ENCODE results near the gene MLIP.
"Not testable (repeated sequence)": the region's sequence is repeated elsewhere in the genome, so short reads cannot be mapped to it uniquely, and the experiment has no call there.

Gene MLIP

GRCh38 chr6:54135665-54136369 lies 24.6 kb downstream of the MLIP start:
- in situ Hi-C loops (cut with HindIII; ENCODE audit: low sequenced_read_pairs) = no loop called here

GRCh38 chr6:54138795-54139194 lies 27.6 kb downstream of the MLIP start:
- in situ Hi-C loops (cut with HindIII; ENCODE audit: low sequenced_read_pairs) = no loop called here

GRCh38 chr6:54140811-54141210 lies 29.6 kb downstream of the MLIP start:
- in situ Hi-C loops (cut with HindIII; ENCODE audit: low sequenced_read_pairs) = no loop called here

GRCh38 chr6:54142889-54143519 lies 31.8 kb downstream of the MLIP start:
- in situ Hi-C loops (cut with HindIII; ENCODE audit: low sequenced_read_pairs) = no loop called here

- in situ Hi-C loops (cut with HindIII; ENCODE audit: low sequenced_read_pairs) = no loop called here
These were observed 40.6 kb downstream of the MLIP start for GRCh38 chr6:54151861-54152260.

GRCh38 chr6:54156650-54157250 lies 45.5 kb downstream of the MLIP start:
- in situ Hi-C loops (cut with HindIII; ENCODE audit: low sequenced_read_pairs) = no loop called here

GRCh38 chr6:54157405-54157804 lies 46.2 kb downstream of the MLIP start:
- in situ Hi-C loops (cut with HindIII; ENCODE audit: low sequenced_read_pairs) = no loop called here

GRCh38 chr6:54173089-54173488 lies 61.8 kb downstream of the MLIP start:
- in situ Hi-C loops (cut with HindIII; ENCODE audit: low sequenced_read_pairs) = no loop called here

GRCh38 chr6:54179152-54179551 lies 67.9 kb downstream of the MLIP start:
- in situ Hi-C loops (cut with HindIII; ENCODE audit: low sequenced_read_pairs) = no loop called here

- in situ Hi-C loops (cut with HindIII; ENCODE audit: low sequenced_read_pairs) = no loop called here
These were observed 72.4 kb downstream of the MLIP start for GRCh38 chr6:54183616-54184015.

GRCh38 chr6:54185885-54186284 lies 74.6 kb downstream of the MLIP start:
- in situ Hi-C loops (cut with HindIII; ENCODE audit: low sequenced_read_pairs) = no loop called here

- in situ Hi-C loops (cut with HindIII; ENCODE audit: low sequenced_read_pairs) = no loop called here
These were observed 77.6 kb downstream of the MLIP start for GRCh38 chr6:54188846-54189245.

- in situ Hi-C loops (cut with HindIII; ENCODE audit: low sequenced_read_pairs) = no loop called here
These were observed 80.2 kb downstream of the MLIP start for GRCh38 chr6:54191461-54191860.

- in situ Hi-C loops (cut with HindIII; ENCODE audit: low sequenced_read_pairs) = no loop called here
These were observed 81.8 kb downstream of the MLIP start for GRCh38 chr6:54192993-54193392.

- in situ Hi-C loops (cut with HindIII; ENCODE audit: low sequenced_read_pairs) = no loop called here
These were observed 82.3 kb downstream of the MLIP start for GRCh38 chr6:54193560-54193959.

- in situ Hi-C loops (cut with HindIII; ENCODE audit: low sequenced_read_pairs) = no loop called here
These were observed 82.8 kb downstream of the MLIP start for GRCh38 chr6:54194067-54194466.

- in situ Hi-C loops (cut with HindIII; ENCODE audit: low sequenced_read_pairs) = no loop called here
These were observed 84.4 kb downstream of the MLIP start for GRCh38 chr6:54195637-54196036.

- in situ Hi-C loops (cut with HindIII; ENCODE audit: low sequenced_read_pairs) = no loop called here
These were observed 85.7 kb downstream of the MLIP start for GRCh38 chr6:54196905-54197304.

GRCh38 chr6:54198134-54198533 lies 86.9 kb downstream of the MLIP start:
- in situ Hi-C loops (cut with HindIII; ENCODE audit: low sequenced_read_pairs) = no loop called here

GRCh38 chr6:54203474-54204035 lies 92.3 kb downstream of the MLIP start:
- in situ Hi-C loops (cut with HindIII; ENCODE audit: low sequenced_read_pairs) = not testable (repeated sequence)

- in situ Hi-C loops (cut with HindIII; ENCODE audit: low sequenced_read_pairs) = no loop called here
These were observed 93.8 kb downstream of the MLIP start for GRCh38 chr6:54204921-54205591.
